HCT116 (cell line): ENCODE measurements around the gene PRKG2.

Source experiments
- CBX3 ChIP-seq: IDR thresholded peaks from 2 replicates; pipeline ENCODE4 v1.6.1; 2012; ENCODE audit warnings: low read depth
- EGR1 ChIP-seq: IDR thresholded peaks from 2 replicates; pipeline ENCODE4 v1.6.1; 2012; ENCODE audit warnings: low read depth
- EZH2 ChIP-seq: fragments of 200-600 bp; sonication (generic); IDR thresholded peaks from 2 replicates; pipeline ENCODE4 v1.6.1; 2017; ENCODE audit warnings: antibody characterized with exemption, mixed run types
- EZH2phosphoT487 ChIP-seq: fragments of 200-600 bp; IDR thresholded peaks from 2 replicates; pipeline ENCODE4 v1.6.1; 2018; ENCODE audit warnings: antibody characterized with exemption, borderline replicate concordance
- POLR2A ChIP-seq: IDR thresholded peaks from 2 replicates; pipeline ENCODE4 v1.7.0; 2011; ENCODE audit warnings: borderline replicate concordance; ENCODE audit not compliant: insufficient read depth, insufficient read length; ENCODE audit errors: extremely low read depth
- POLR2AphosphoS5 ChIP-seq: IDR thresholded peaks from 2 replicates; pipeline ENCODE4 v1.6.1; 2011; ENCODE audit warnings: mild to moderate bottlenecking, low read depth, low read length, moderate library complexity
- RAD21 ChIP-seq: IDR thresholded peaks from 2 replicates; pipeline ENCODE4 v1.6.1; 2012; ENCODE audit warnings: low read depth, mild to moderate bottlenecking
- TCF7L2 ChIP-seq: IDR thresholded peaks from 2 replicates; pipeline ENCODE4 v1.7.0; 2011; ENCODE audit warnings: borderline replicate concordance, inconsistent platforms; ENCODE audit not compliant: insufficient read depth, insufficient read length; ENCODE audit errors: extremely low read depth
- YY1 ChIP-seq: IDR thresholded peaks from 2 replicates; pipeline ENCODE4 v1.6.1; 2011; ENCODE audit warnings: low read length, low read depth, moderate library complexity, mild to moderate bottlenecking; ENCODE audit not compliant: insufficient replicate concordance; ENCODE audit errors: extremely low read depth
- ZNF274 ChIP-seq: fragments of 200-500 bp; sonication (Bioruptor generic); IDR thresholded peaks from 2 replicates; pipeline ENCODE4 v1.6.1; 2014; ENCODE audit warnings: mild to moderate bottlenecking, low read depth, low read length, inconsistent platforms
- TF ChIP-seq, protein P1 (sequence below), 3 experiments: fragments of 200-600 bp in 1 of 3; sonication (generic) in 1 of 3; IDR thresholded peaks in 2 of 3; conservative IDR thresholded peaks in 1 of 3; 2 replicates each; pipeline ENCODE4 v1.5.1; 2012 to 2017; ENCODE audit warnings: low read depth in 2 of 3, low read length in 2 of 3, antibody characterized with exemption in 1 of 3, borderline replicate concordance in 1 of 3, control low read depth in 1 of 3, mild to moderate bottlenecking in 1 of 3, mixed read lengths in 1 of 3, mixed run types in 1 of 3, moderate library complexity in 1 of 3; ENCODE audit not compliant: insufficient read depth in 1 of 3

DNA sequence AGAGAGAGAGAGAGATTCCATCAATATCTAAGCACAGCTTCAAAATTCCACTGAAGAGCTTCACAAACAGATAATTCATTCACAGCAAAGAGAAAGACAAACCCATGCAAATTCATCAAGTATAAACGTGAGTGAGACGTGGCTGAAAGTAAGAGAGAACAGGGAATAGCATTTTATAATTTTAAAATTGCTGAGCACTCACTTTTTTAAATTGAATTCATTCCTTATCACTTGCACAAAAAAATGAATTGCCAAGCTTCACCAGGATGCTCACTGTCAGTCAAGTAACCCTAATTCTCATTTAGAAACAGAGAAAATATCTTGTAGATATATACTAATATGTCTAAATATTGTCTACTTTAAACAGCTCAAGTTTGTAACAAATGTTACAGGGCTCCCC, 144.0 kb downstream of the PRKG2 start:
- TF ChIP-seq POLR2A (no peak), POLR2AphosphoS5 (no peak), EZH2 (no peak), EZH2phosphoT487 (no peak), EGR1 (no peak), RAD21 (no peak), TCF7L2 (no peak), CBX3 (no peak), ZNF274 (no peak), YY1 (no peak)
- TF ChIP-seq, protein P1, sequence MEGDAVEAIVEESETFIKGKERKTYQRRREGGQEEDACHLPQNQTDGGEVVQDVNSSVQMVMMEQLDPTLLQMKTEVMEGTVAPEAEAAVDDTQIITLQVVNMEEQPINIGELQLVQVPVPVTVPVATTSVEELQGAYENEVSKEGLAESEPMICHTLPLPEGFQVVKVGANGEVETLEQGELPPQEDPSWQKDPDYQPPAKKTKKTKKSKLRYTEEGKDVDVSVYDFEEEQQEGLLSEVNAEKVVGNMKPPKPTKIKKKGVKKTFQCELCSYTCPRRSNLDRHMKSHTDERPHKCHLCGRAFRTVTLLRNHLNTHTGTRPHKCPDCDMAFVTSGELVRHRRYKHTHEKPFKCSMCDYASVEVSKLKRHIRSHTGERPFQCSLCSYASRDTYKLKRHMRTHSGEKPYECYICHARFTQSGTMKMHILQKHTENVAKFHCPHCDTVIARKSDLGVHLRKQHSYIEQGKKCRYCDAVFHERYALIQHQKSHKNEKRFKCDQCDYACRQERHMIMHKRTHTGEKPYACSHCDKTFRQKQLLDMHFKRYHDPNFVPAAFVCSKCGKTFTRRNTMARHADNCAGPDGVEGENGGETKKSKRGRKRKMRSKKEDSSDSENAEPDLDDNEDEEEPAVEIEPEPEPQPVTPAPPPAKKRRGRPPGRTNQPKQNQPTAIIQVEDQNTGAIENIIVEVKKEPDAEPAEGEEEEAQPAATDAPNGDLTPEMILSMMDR (IDR thresholded peaks at IDR 0.05 in 2 of 3, conservative IDR thresholded peaks at IDR 0.05 in 1 of 3; ENCODE audit: borderline replicate concordance in 1 of 3, insufficient read depth in 1 of 3, low read depth in 2 of 3, low read length in 2 of 3) = no peak
